NCI-H345 treated with DMSO at 0.1 percent for 48 hours (cell line): ENCODE data around the gene RPL37A.

ENCODE experiments used
- DNase-seq: peaks from one replicate; lab custom pipeline; 2025; ENCODE audit not compliant: unreplicated experiment; lab: John Stamatoyannopoulos, UW

The RPL37A gene

GRCh38 chr2:216546241-216546640 is 47.6 kb downstream of the RPL37A start:
- no peak for DNase-seq

GRCh38 chr2:216546641-216547403 is 48.2 kb downstream of the RPL37A start:
- DNase-seq, result no peak

- DNase-seq, result no peak
Observed at GRCh38 chr2:216548901-216549331, 50.3 kb downstream of the RPL37A start.

GRCh38 chr2:216549926-216550690 is 51.5 kb downstream of the RPL37A start:
- DNase-seq, result no peak

GRCh38 chr2:216551234-216552068 is 52.8 kb downstream of the RPL37A start:
- DNase-seq, result no peak

GRCh38 chr2:216553093-216553478 is 54.4 kb downstream of the RPL37A start:
- no peak for DNase-seq
